BLaER1 (cell line): ENCODE data around the gene FSTL1.

Experiments used
- H3K27ac ChIP-seq: shearing (Covaris generic); formaldehyde crosslinking; 2 replicates; pipeline ENCODE4 v1.8.1; 2022
- H3K27me3 ChIP-seq: shearing (Covaris generic); formaldehyde crosslinking; 2 replicates; pipeline ENCODE4 v1.8.1; 2022
- H3K36me3 ChIP-seq: shearing (Covaris generic); formaldehyde crosslinking; 2 replicates; pipeline ENCODE4 v1.8.1; 2022
- H3K4me1 ChIP-seq: shearing (Covaris generic); formaldehyde crosslinking; 2 replicates; pipeline ENCODE4 v1.8.1; 2022
- H3K4me2 ChIP-seq: shearing (Covaris generic); formaldehyde crosslinking; 2 replicates; pipeline ENCODE4 v1.8.1; 2022
- H3K4me3 ChIP-seq: shearing (Covaris generic); formaldehyde crosslinking; 2 replicates; pipeline ENCODE4 v1.8.1; 2022
- H3K9ac ChIP-seq: shearing (Covaris generic); formaldehyde crosslinking; 2 replicates; pipeline ENCODE4 v1.8.1; 2022
- H3K9me3 ChIP-seq: shearing (Covaris generic); formaldehyde crosslinking; 2 replicates; pipeline ENCODE4 v1.8.1; 2022
- H4K20me1 ChIP-seq: shearing (Covaris generic); formaldehyde crosslinking; 2 replicates; pipeline ENCODE4 v1.8.1; 2022
- Cebpa-rat ChIP-seq: shearing (Covaris generic); IDR thresholded peaks from 2 replicates; pipeline ENCODE4 v1.8.1; 2022

The FSTL1 gene

GRCh38 chr3:120469440-120469839 lies 18.6 kb upstream of the FSTL1 start:
- Histone ChIP-seq H4K20me1 (no peaks in the 10 kb centered on the region), H3K9ac (no peak overlapping the region), H3K9me3 (no peaks in the 10 kb centered on the region), H3K36me3 (no peaks in the 10 kb centered on the region), H3K27ac (no peak overlapping the region), H3K4me2 (no peak overlapping the region), H3K4me3 (no peak overlapping the region), H3K27me3 (no peaks in the 10 kb centered on the region), H3K4me1 (no peaks in the 10 kb centered on the region)
- TF ChIP-seq Cebpa-rat, result no peak

GRCh38 chr3:120468635-120469295 lies 18.0 kb upstream of the FSTL1 start:
- no peak for TF ChIP-seq Cebpa-rat
- H3K36me3 ChIP-seq, result no peaks in the 10 kb centered on the region
- no peak overlapping the region for H3K4me2 ChIP-seq
- no peaks in the 10 kb centered on the region for H3K4me1 ChIP-seq
- H3K9ac ChIP-seq, result no peak overlapping the region
- no peak overlapping the region for H3K4me3 ChIP-seq
- H3K9me3 ChIP-seq, result no peaks in the 10 kb centered on the region
- H4K20me1 ChIP-seq, result no peaks in the 10 kb centered on the region
- H3K27me3 ChIP-seq, result no peaks in the 10 kb centered on the region
- H3K27ac ChIP-seq, result no peak overlapping the region

- Histone ChIP-seq H3K4me1 (peaks cover 9% of the 10 kb centered on the region), H3K4me2 (no peak overlapping the region), H3K27me3 (no peaks in the 10 kb centered on the region), H3K4me3 (no peak overlapping the region), H3K36me3 (no peaks in the 10 kb centered on the region), H4K20me1 (no peaks in the 10 kb centered on the region), H3K9me3 (no peaks in the 10 kb centered on the region), H3K9ac (no peak overlapping the region), H3K27ac (no peak overlapping the region)
- no peak for TF ChIP-seq Cebpa-rat
These were observed 11.7 kb upstream of the FSTL1 start for GRCh38 chr3:120462409-120462959.

DNA sequence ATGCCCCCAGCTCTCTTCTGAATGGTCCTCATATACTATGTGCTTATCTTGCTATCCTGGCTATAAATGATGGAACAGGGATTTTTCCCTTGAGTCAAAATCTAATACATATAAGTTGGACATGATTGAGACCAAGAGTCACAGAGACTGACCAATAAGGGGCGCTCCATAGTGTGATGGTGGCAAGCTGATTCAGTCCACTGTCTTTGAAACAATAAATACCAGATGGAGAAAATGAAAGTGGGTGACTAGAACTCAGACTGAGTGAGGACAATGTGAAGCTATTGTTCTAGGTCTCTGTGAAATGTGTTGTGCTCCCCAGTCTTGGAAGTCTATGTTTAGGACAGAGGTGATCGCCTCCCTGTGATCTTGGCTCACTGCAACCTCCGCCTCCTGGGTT lies 10.6 kb upstream of the FSTL1 start:
- Histone ChIP-seq H3K27ac (no peak overlapping the region), H3K4me2 (peak overlapping the region; percentile 36), H3K4me3 (no peak overlapping the region), H3K9ac (no peak overlapping the region), H3K36me3 (no peaks in the 10 kb centered on the region), H4K20me1 (no peaks in the 10 kb centered on the region), H3K27me3 (no peaks in the 10 kb centered on the region), H3K4me1 (peaks cover 9% of the 10 kb centered on the region), H3K9me3 (no peaks in the 10 kb centered on the region)
- TF ChIP-seq Cebpa-rat, result no peak

- H3K36me3 ChIP-seq, result no peaks in the 10 kb centered on the region
- H3K9ac ChIP-seq, result no peak overlapping the region
- no peaks in the 10 kb centered on the region for H3K9me3 ChIP-seq
- H3K4me1 ChIP-seq, result peaks cover 9% of the 10 kb centered on the region
- H3K27ac ChIP-seq, result no peak overlapping the region
- no peaks in the 10 kb centered on the region for H3K27me3 ChIP-seq
- no peaks in the 10 kb centered on the region for H4K20me1 ChIP-seq
- no peak for TF ChIP-seq Cebpa-rat
- H3K4me2 ChIP-seq, result no peak overlapping the region
- H3K4me3 ChIP-seq, result no peak overlapping the region
These were observed 10.1 kb upstream of the FSTL1 start for GRCh38 chr3:120460862-120461261.

DNA sequence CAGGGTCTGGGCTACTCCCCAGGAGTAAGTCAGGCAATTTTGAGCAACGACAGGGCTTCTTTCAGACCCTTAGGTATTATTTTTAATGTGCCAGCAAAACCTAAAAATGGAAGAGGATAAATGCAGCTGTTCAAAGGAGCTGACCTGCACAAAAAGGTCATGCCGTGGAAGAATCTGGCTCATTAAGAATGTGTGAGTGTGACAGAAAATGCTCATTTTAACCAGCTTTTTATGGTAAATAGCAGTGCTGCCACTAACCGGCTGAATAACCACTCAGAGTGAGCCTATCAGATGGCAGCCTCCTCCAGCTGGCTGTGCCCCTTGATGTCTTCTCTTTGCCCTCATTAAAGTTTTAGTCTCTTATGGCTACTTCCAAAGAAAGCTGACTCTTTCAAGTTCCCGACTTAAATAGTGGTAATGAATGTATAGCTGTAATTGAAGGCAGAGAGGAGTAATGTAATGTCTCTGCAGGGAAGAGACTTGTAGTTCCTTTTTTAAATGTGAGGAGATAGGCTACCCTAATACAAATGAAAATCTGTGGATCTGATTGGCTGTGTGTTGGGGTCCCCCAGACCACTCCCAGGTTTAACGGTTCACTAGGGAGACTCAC lies 9.5 kb upstream of the FSTL1 start:
- H3K4me2 ChIP-seq, result no peak overlapping the region
- H3K4me3 ChIP-seq, result no peak overlapping the region
- no peak for TF ChIP-seq Cebpa-rat

DNA sequence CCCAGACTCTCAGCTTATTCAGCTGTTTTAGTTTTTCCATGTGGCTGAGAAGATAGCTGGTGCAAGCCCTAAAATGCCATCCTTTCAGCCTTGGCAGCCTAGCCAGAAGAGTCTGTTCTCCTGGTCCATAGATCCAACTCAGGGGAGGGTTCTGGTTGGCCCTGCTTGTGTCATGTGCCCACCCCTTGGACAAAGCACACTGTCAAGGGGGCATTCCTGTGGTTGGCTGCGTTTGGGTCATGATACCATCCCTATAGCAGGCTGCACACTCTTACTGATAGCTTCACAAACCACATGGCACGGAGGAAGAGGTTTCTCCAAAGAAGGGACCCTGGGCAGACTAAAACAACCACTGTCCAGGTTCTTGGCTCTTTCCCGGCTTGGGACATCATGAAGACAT lies 8.4 kb upstream of the FSTL1 start:
- no peaks in the 10 kb centered on the region for H4K20me1 ChIP-seq
- H3K4me3 ChIP-seq, result no peak overlapping the region
- TF ChIP-seq Cebpa-rat, result no peak
- no peaks in the 10 kb centered on the region for H3K27me3 ChIP-seq
- no peak overlapping the region for H3K9ac ChIP-seq
- H3K4me2 ChIP-seq, result no peak overlapping the region
- peaks cover 9% of the 10 kb centered on the region for H3K4me1 ChIP-seq
- no peaks in the 10 kb centered on the region for H3K9me3 ChIP-seq
- H3K36me3 ChIP-seq, result no peaks in the 10 kb centered on the region
- H3K27ac ChIP-seq, result no peak overlapping the region

More for the DNA sequence above, 9.5 kb upstream of the FSTL1 start:
- Histone ChIP-seq H3K9me3 (no peaks in the 10 kb centered on the region), H4K20me1 (no peaks in the 10 kb centered on the region), H3K4me1 (peaks cover 9% of the 10 kb centered on the region), H3K9ac (no peak overlapping the region), H3K27ac (no peak overlapping the region), H3K36me3 (no peaks in the 10 kb centered on the region), H3K27me3 (no peaks in the 10 kb centered on the region)

GRCh38 chr3:120457827-120458226 lies 7.0 kb upstream of the FSTL1 start:
- Histone ChIP-seq H3K27ac (no peak overlapping the region), H3K4me2 (no peak overlapping the region), H3K9me3 (no peaks in the 10 kb centered on the region), H3K4me3 (no peak overlapping the region), H3K27me3 (no peaks in the 10 kb centered on the region), H4K20me1 (no peaks in the 10 kb centered on the region), H3K4me1 (peaks cover 9% of the 10 kb centered on the region), H3K9ac (no peak overlapping the region), H3K36me3 (no peaks in the 10 kb centered on the region)
- no peak for TF ChIP-seq Cebpa-rat

GRCh38 chr3:120454076-120454689 lies 3.4 kb upstream of the FSTL1 start:
- Histone ChIP-seq H3K9me3 (no peaks in the 10 kb centered on the region), H3K9ac (no peak overlapping the region), H3K4me3 (no peak overlapping the region), H3K36me3 (no peaks in the 10 kb centered on the region), H3K27me3 (no peaks in the 10 kb centered on the region), H3K27ac (no peak overlapping the region), H4K20me1 (no peaks in the 10 kb centered on the region), H3K4me2 (no peak overlapping the region), H3K4me1 (peaks cover 9% of the 10 kb centered on the region)
- no peak for TF ChIP-seq Cebpa-rat

- no peak overlapping the region for H3K4me2 ChIP-seq
- no peak overlapping the region for H3K4me3 ChIP-seq
- no peak overlapping the region for H3K9ac ChIP-seq
- H3K27me3 ChIP-seq, result no peaks in the 10 kb centered on the region
- peaks cover 17% of the 10 kb centered on the region for H3K4me1 ChIP-seq
- H4K20me1 ChIP-seq, result no peaks in the 10 kb centered on the region
- H3K9me3 ChIP-seq, result no peaks in the 10 kb centered on the region
- no peaks in the 10 kb centered on the region for H3K36me3 ChIP-seq
- no peak for TF ChIP-seq Cebpa-rat
- H3K27ac ChIP-seq, result no peak overlapping the region
These were observed 2.0 kb upstream of the FSTL1 start for GRCh38 chr3:120452816-120453215.
